D721Med (cell line): ENCODE results near the gene SIRT5.
A peak's percentile ranks its signal among the peaks of the same experiment; 100 is the strongest.

Experiments
- DNase-seq: peaks from one replicate; pipeline ENCODE4 v3.0.0; 2011; ENCODE audit warnings: low spot score; ENCODE audit not compliant: insufficient read length
- FAIRE-seq: peaks from 2 replicates; lab custom pipeline; 2011; peaks lifted over from hg19 to GRCh38; lab: Jason Lieb, UNC
- TF ChIP-seq, protein P1 (sequence below): IDR thresholded peaks from 2 replicates; pipeline ENCODE4 v1.5.1; 2012; ENCODE audit warnings: mild to moderate bottlenecking, control low read depth; ENCODE audit not compliant: insufficient read depth; ENCODE audit errors: missing control alignments

SIRT5 gene

DNA sequence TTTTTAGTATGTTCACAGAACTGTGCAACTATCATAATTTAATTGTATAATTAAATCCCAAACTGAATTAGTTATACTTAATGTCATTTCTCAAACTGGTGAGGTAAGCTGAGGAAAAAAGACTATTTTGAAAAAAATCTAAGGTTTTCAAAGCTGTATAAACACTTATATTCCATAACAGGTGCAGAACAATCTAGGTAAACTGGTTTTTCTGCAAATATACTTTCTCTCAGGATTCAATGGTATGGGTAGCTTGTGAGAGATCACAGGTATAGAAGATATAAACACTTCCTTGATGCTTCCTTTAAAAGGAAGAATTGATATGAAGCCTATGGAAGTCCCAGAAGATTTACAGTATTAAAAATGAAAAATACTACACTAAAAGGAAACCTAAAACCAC lies 74.4 kb downstream of the SIRT5 start:
- FAIRE-seq (no peak), DNase-seq (no peak)
- TF ChIP-seq, protein P1, sequence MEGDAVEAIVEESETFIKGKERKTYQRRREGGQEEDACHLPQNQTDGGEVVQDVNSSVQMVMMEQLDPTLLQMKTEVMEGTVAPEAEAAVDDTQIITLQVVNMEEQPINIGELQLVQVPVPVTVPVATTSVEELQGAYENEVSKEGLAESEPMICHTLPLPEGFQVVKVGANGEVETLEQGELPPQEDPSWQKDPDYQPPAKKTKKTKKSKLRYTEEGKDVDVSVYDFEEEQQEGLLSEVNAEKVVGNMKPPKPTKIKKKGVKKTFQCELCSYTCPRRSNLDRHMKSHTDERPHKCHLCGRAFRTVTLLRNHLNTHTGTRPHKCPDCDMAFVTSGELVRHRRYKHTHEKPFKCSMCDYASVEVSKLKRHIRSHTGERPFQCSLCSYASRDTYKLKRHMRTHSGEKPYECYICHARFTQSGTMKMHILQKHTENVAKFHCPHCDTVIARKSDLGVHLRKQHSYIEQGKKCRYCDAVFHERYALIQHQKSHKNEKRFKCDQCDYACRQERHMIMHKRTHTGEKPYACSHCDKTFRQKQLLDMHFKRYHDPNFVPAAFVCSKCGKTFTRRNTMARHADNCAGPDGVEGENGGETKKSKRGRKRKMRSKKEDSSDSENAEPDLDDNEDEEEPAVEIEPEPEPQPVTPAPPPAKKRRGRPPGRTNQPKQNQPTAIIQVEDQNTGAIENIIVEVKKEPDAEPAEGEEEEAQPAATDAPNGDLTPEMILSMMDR = no peak

DNA sequence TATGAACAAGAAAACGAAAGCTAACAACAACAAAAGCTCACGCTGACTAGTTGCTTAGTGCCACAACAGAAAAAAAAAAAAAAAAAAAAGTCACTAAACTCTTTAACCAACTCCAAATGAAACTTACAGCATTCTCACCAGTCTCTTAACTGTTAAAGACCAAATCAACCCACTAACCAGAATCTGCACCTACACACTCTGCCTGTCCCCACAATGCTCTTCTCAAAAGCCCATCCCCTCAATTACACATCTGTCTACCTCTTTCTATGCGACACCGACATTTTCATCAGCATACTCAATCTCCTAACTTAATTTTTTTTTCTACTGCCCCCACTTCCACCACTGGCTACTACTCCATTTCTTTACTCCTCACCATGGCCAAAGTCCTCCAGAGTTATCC lies 75.0 kb downstream of the SIRT5 start:
- no peak for FAIRE-seq
- TF ChIP-seq, protein P1 = no peak
- no peak for DNase-seq

DNA sequence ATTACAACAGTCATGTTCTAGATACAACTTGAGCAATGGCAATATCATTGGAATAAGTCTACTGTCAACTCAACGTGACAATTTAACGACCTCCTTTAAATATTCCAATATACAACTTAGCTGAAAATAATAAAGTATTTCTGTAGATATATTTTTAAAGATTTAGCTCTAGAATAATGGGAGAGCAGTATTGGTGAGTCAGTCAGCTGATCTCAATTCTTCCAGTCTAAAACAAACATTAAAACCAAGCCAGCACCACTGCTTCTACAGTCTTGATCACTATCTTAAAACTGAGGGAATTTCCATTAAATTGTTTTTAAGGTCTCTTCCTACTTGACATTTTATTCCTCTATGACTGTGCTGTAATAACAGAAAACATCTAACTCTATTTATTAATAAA lies 78.9 kb downstream of the SIRT5 start:
- TF ChIP-seq, protein P1 = no peak
- FAIRE-seq = no peak
- DNase-seq = no peak

DNA sequence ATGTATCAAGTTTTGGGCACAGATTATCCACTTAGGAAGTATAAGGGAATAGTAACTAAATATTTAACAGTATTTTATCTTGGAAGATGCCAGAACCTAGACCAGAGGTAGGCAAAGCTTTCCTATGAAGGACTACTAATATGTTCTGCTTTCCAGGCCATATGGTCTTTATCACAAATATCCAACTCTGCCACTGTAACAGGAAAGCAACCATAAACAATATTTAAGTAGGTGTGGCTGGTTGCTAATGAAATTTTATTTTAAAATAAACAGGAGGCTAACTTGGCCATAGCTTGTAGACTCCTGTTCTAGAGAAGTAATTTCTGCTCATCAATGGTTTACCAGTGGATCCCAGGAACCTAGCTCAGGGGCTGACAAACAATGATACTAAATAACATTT lies 80.1 kb downstream of the SIRT5 start:
- TF ChIP-seq, protein P1 = no peak
- no peak for FAIRE-seq
- no peak for DNase-seq

DNA sequence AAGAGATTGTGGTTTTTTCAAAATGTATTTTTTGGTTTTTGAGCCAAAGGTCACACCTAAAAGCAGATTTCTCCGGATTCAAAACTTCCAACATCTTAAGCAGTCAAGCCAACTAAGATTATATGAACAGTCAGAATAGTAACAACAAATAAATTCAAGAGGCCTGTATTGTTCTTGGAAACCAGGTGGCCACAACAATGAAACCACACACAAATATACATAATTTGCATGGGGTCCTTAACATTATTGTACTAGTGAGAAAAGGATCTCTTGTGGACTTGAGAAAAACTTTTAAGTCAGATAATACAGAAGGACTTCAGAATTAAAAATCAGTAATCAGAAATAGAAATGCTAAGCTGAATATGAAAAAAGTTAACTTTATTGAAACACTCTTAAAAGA lies 81.3 kb downstream of the SIRT5 start:
- FAIRE-seq (no peak), DNase-seq (no peak)
- TF ChIP-seq, protein P1 = no peak

DNA sequence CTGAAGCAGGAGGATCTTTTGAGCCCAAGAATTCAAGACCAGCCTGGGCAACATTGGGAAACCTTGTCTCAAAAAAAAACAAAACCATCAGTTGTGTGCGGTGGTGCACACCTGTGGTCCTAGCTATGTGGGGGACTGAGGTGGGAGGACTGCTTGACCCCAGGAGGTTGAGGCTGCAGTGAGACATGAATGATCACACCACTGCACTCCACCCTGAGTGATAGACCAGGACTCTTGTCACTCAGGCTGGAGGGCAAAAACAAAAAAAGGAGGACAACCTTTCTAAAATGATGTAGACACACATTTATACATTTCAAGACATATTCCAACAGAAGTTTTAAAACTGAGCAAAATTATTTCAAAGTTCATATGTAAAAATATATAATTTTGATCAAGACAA lies 85.9 kb downstream of the SIRT5 start:
- TF ChIP-seq, protein P1 = no peak
- DNase-seq (no peak), FAIRE-seq (no peak)

DNA sequence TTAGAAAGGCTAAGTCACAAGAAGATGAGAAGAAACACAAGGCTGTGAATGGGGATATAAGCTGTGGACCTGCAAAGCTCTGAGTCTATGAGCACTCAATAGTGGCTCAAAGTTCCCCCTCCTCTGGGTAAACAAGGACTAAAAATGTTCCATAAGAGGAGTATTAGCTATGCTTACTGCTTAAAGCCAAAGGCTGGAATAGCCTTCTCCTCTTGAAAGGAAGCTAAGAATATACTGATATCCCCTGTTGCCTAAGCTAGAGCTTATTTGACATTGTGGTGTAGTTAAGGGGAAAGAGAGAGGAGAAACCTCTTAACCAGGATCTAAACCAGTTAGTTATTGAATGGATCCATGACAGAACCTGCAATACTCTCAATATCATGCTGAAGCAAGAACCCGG lies 86.5 kb downstream of the SIRT5 start:
- no peak for DNase-seq
- TF ChIP-seq, protein P1 = no peak
- peak; percentile 60 for FAIRE-seq
